ENCODE results near the gene FNDC1.

DNA sequence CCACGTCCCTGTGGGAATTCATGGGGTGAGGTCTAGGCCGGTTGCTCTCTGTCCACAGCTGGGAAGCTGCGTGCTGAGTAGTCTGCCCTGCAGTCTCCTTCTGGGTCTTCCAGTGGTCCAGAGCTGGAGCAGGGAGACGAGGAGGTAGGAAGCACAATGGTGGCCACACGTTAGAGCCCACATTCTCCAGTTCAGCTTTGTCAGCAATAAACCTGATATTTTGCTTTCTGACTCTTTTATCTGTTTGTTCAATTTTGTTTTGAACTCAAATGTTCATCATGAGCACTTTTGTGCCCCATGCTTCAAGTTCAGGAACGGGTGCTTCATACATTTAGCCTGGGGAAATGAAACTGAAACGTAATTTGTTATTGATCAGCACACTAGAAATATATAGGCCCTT is 21.3 kb downstream of the FNDC1 start:
- no peak for TF ChIP-seq POLR2A (IDR thresholded peaks at IDR 0.05)
- TF ChIP-seq CTCF (IDR thresholded peaks at IDR 0.05) = no peak

Measured in ovary (tissue), 3 donors.